Renal cortex interstitium (tissue), 11 donors: ENCODE results near the gene RIMOC1. TPM values are rescaled to one million over a fixed set of nuclear protein-coding genes. Genes with fewer than 3 reads are reported as not detected.

Experiments used
- DNase-seq, 11 donors: peaks; one replicate each; pipeline ENCODE4 v3.0.0-alpha.2; 2013; ENCODE audit warnings: low read depth in 9 of 11, low spot score in 4 of 11; ENCODE audit errors: extremely low read depth in 1 of 11
- polyA plus RNA-seq, 3 donors: library from polyadenylated mRNA; unstranded; fragments of 120-200 nt; gene quantifications; one replicate each; pipeline ENCODE4 v1.2.1, GENCODE V29; 2013; ENCODE audit not compliant: insufficient read length in 3 of 3

RIMOC1 gene
- polyA plus RNA-seq, 3 donors, result 29.8 to 36.1 (median 33.8) TPM

DNA sequence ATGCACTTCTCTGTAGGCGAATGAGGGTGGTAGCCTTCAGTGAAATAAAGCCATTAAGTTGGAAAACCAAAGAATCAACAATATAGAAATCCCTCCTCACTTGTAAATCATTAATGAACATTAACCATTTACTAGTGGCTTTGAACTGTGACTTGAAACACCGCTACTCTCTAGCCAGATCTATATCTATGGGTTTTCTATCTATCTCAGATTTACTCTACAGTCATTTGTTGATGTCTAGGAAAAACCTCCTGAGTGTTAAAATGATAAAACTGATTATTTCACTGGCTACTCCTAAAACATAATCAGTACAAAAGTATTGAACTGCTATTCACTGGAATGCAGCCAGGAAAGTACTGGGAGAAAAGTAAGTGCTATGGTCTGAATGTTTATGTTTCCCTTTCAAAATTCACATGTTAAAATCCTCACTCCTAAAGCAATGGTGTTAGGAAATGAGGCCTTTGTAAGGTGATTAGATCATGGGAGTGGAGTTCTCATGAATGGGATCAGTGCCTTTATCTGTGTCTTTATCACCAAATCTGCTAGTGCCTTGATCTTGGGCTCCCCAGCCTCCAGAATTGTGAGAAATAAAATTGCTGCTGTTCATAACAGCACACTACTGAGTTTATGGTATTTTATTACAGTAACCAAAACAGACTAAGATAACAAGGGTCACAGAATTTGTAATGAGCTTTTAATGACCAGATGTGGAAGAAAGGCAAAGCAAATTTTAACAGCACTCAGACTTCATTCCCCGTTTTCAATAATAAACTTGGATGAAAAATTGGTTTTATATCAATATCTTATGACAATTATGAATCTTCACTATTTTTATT, 25.3 kb upstream of the RIMOC1 start:
- peak in 1 of 11 donors; percentile 48 for DNase-seq

DNA sequence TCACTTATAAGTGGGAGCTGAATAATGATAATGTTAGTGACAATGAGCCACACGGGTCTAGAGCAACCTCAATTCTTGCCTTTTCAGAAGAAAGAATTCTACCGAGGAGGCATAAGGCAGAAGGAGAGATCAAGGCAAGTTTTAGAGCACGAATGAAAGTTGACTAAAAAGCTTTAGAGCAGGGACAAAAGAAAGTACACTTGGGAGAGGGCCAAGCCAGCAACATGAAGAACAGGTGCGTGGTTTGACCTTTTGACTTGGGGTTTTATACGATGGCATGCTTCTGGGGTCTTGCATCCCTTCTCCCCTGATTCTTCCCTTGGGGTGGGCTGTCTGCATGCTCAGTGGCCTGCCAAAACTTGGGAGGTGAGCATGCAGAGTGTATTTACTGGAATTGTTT, 21.4 kb upstream of the RIMOC1 start:
- no peak for DNase-seq

DNA sequence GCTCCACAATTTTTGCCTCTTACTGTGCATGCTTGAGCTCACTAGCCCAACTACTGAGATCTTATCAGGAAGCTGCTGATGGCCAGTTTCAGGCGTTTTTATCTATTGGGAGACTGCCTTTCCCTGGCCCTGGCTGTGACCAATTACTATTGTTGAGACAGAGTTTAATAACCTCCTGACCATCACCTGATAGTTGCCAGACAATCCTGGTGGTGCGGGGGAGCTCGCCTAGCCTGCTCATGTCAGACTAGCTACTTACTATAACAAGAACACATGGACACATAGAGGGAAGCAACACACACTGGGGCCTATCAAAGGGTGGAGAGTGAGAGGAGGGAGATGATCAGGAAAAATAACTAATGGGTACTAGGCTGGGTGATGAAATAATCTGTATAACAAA, 20.9 kb upstream of the RIMOC1 start:
- no peak for DNase-seq

DNA sequence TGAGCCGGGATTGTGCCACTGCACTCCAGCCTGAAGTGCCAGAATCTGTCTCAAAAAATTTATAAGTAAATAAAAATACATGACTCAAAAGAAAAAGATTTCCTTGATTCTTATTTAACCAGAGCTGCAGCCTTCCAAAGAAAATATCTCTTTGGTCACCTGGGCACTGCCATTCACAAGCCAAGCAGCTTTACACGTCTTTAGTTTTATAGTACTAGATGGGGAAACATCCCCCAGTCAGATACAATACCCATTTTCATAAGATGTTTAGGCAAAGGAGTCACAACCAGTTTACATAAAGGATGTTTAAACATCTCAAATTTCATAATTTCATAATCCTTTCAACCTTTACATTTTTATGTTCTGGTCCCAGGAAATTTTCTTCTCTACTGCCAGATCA, 20.2 kb upstream of the RIMOC1 start:
- no peak for DNase-seq

DNA sequence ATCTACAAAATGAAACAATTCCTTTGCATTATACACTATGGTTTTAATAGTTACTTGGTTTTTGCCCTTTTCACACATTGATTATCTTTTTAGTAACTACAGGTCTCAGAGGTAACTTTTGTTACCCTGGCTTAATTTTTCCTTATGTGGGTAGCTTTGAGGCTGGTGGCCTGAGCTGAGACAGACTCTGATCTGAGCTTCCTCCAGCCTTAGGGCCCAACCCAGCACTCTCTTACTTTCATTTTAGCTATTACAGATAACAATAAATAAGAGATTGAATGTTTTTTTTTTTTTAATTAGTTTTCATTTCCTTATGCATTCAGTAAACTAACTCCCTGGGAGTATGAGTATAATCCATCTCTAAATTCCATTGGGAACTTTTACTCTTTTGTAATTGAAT, 18.9 kb upstream of the RIMOC1 start:
- DNase-seq, result no peak

DNA sequence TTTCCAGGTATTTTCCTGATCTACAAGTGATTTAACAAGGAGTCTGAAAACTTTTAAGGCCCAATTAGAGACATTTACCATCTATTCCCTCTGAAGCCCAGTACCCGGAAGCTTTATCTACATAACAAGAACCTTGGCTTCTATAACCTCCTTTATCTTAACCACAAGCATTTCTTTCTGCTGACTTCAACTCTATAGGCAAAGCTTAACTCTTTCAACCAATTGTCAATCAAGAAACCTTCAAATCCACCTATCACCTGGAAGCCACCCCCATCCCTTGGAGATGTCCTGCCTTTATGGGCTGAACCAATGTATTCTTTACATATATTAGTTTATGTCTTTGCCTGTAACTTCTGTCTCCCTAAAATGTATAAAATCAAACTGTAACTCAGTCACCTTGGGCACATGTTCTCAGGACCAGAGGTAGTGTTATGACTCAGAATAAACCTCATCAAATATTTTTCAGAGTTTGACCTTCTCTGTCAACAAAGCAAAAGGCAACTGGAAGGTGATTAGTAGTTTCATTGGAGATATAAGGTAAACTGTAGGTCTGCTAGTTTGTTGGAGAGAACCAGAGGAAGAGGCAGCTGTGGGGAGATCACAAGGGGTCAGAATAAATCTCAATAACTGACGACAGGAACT, 13.0 kb upstream of the RIMOC1 start:
- no peak for DNase-seq

DNA sequence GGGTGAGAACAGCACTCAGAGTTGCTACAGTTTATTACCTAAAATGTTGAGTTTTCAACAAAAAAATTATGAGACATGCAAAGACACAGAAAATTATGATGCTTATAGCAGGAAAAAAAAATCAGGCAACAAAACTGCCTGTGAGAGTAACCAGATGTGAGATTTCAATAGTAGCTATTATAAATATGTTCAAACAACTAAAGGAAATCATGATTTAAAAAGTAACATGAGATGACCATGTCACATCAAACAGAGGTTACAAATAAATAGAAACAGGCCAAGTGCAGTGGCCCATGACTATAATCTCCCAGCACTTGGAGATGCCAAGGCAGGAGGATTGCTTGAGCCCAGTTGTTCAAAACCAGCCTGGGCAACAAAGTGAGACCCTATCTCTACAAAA, 12.1 kb upstream of the RIMOC1 start:
- DNase-seq, result no peak

DNA sequence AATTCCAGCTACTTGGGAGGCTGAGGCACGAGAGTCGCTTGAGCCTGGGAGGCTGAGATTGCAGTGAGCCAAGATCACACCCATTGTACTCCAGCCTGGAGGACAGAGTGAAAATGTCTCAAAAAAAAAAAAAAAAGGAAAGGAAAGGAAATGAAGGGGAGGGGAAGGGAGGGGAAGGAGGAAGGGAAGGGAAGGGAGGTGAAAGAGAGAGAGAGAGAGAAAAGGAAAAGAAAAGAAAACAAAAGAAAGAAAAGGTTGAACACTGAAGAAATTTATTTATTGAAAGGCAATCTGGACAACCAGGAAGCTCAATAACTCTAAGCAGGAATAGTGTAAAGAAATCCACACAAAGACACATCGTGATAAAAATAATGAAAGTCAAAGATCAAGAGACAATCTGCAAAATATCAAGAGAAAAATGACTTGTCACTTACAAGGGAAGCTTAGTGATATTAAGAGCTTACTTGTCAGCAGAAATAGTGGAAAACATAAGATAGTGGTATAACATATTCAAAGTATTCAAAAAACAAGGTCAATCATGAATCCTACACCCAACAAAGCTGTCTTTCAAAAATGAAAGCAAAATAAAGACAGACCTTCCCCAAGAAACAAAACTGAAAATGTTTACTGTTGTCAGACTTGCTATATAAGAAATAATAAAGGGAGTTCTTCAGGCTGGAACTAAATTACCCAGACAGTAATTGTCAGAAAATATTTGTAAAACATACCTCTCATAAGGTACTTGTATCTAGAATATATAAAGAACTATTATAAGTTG, 10.9 kb upstream of the RIMOC1 start:
- DNase-seq, result no peak

DNA sequence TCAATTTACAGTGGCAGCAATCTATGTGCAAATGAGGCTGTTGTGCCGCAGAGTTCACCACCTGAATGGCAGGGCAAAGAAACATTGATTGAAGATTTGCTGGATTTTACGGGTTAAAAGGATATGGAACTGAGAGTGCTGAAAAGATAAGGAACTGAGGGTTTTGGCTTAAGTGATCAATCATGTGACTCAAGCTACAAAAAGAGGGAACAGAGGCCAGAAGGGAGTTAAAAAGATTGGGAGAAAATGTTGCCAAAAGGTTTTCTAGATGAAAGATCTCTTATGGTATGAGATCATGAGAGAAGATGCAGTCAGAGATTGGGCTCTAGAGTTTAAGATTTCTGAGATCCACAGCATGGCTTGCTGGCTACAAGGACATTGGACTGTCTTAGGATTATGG, 7.9 kb upstream of the RIMOC1 start:
- DNase-seq, result no peak

DNA sequence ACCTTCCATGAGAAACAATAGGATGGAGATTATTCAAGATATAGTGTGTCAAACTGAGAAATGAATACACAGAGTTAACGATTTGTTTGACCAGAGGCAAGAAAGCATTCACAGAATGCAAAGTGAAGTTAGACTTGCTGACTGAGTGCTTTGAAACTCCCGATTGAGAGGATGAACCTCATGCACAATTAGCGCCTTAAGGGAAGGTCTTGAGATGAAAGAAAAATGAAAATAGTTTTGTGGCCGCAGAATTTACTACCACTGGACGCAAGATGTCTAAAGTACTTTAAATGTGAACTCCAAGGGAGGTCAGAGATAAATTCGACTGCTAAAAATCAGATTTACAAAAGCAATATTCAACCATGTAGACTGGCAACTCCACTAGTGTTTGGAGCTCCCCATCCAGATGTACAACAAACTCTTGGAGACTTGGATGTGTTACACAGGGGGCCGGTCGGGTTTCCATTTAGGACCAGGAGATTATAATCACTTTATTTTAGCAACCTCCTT, 707 bp upstream of the RIMOC1 start:
- peak in 1 of 11 donors; percentile 48 for DNase-seq

DNA sequence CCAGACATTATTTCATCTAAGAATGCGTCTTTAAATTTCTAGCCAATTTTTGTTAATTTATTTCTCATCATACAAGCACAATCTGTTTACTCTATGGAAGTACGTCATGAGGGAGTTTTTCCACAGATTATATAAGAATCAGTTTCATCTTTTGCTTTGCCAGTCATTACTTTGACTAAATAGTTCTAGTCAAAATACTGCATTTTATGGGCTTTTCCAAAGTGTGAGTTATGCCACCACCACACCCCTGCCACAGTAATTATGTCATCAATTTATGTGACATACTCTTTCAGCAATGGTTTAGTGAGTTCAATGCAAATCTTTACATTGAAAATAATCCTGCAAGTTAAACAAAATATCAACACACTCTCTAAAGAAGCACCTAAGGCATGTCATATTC, 2.0 kb downstream of the RIMOC1 start:
- no peak for DNase-seq

DNA sequence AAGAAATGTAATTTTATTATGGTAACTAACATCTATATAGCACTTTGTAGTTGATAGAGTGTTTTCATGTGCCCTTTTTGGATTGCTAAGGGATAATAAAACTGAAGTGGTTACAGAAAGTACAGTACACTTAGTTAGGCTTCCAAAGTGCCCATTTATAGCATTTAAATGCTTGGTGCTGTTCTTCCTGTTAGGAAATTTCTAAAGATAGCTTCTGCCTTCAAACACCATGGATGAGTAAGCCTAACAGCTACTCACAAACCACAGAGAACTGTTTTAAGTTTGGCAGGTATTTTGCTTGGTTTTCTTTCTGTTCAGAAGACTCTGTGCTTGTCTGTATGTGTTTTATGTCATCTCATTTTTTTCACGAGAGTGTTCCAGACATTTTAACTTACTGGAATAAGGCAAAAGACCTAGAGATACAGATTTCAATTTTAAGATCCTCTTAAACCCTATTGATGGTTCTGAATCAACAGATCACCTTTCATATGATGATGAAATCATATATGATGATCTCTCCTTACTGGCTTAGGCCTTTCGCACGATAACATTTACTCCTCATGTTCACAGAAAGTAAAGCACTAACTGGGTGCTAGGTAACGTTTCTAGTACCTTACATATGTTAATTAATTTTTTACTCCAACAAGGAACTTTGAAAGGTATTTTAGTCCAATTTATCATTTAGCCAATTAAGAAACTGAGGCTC, 4.4 kb downstream of the RIMOC1 start:
- no peak for DNase-seq

DNA sequence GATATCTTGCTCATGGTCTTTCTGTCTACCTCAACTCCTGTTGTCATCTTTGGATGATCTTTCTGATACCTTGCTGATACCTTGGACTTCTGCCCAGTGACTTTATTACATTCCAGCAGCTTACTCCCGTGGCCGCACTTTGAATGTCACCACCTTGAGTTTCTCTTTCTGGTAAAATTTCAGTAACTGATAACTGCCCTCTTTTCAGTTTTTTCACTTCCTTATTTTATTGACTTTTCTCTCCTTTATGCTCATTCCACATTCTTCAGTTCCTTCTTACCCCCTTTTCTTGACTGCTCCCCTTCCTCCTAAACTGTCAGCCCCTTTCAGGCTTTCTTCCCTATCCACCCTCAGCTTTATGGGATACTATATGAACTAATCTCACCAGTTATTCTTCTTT, 14.0 kb downstream of the RIMOC1 start:
- no peak for DNase-seq

DNA sequence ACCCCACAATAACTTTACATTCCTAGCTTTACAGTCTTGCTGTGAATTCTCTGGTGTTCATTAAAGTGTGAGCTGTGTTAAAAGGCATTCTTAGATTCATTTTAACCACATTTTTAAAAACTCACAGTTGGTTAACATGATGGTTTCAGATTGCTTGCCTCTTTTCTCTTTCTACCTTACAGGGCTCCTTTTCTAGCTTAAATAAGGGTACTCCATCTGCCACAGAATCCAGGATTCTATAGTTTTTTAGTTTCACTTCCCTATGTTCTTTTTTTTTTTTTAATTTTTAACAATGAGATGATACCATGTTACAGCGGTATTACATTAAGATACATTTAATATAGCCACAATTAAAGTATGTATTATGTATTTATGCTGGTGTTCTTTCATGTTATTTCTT, 17.0 kb downstream of the RIMOC1 start:
- DNase-seq, result no peak

DNA sequence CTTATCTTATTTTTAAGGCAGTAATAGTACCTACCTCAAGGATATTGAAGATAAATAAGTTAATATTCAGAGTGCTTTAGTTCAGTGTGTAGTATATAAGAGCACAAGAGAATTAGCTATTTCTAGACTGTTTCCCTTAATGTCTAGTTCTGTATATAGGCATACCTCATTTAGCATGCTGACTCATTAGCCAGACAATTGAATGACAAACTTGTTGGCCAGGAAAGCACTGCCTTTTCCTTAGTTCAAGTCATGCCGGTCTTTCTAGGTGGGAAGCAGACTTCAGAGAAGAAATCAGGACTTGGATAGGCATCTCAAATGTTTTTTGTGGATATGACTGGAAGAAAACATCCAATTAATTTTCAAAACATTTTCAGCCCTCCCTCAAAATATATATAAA, 17.7 kb downstream of the RIMOC1 start:
- no peak for DNase-seq

DNA sequence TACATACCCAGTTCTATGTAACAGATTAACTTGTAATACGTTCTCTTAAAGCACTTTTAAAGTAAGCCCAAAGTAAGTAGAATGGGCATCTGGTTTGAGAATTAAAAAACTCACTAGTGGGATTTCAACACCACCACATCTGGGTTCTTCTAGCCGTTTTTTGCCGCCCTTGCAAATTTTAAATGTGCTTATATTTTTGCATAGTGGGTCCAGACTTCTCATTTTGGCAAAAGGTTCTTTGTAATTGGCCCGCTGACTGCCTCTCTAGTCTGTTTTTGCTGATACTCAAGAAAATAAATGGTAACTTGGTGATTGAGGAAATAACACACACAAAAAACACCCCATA, 20.4 kb downstream of the RIMOC1 start:
- no peak for DNase-seq

DNA sequence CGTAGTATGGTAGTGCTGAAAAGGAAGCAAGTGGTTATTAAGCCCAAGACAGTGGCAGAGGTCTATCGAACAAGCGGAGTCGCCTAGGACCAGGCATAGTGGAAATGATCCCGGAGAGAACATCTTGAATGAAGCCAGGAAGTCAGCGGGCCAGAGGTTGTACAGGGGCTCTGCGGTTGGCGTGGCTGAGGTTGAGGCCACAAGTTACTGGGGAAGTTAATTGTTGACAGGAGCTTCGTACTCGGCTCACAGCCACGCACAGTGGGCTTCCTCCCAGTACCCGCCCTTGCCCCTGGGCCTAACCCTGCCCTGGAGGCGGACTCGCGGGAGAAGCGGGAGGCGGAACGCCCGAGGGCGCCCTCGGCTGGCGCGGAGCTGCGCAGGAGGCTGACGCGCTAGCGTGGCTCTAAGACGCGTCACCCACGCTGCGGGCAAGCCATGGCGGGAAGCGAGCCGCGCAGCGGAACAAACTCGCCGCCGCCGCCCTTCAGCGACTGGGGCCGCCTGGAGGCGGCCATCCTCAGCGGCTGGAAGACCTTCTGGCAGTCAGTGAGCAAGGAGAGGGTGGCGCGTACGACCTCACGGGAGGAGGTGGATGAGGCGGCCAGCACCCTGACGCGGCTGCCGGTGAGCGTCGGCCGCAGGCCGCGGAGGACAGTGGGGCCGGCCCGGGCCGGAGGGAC, 20.9 kb downstream of the RIMOC1 start, which contains the start of gene FBXO4:
FBXO4 (plus strand) TSS at position 410 of the 683 bp plus-strand sequence; CDS start at position 439, 29 bp downstream.
- peak in 10 of 11 donors; percentile 62 to 79 (median 72) for DNase-seq

DNA sequence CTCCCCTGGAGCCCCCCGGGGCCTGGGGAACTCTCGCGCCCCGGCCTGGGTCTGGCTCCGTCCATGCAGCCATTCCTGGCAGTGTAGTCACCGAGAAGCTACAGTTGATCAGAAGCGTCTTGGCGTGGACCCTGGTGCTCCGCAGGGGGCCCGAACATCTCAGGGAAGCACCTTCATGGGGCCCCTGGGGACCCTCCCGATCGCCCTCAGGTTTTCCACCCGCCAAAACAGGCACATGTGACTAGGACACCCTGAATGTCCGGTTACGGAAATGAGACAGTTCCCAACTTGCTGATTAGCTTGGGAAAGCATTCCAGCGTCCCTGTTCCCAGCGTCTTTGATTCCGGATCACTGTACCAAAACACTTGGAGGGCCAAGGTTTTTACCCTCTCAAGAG, 21.4 kb downstream of the RIMOC1 start:
- peak in 6 of 11 donors; percentile 17 to 36 (median 34) for DNase-seq

DNA sequence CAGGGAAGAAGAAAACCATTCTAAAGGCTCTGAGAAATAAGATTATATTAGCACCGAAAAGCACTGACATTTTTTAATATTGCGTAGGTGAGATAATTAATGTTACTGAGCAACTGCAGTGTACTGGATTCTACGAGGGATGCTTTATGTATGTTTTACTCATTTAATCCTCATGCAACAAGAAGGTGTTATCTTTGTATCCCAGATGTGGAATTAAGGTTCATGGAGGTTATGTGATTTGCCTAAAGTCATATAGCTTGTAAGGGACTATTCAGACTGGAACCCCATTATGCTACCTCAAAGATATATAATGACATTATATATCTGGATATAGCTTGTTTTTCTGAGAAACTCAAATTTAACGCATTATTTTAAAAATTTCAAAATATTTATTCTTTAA, 23.5 kb downstream of the RIMOC1 start:
- DNase-seq, result no peak
